NCI-H524 treated with DMSO at 0.1 percent for 48 hours (cell line): ENCODE results near the gene ATP11A.

Source experiments
- DNase-seq: peaks from one replicate; lab custom pipeline; 2025; lab: John Stamatoyannopoulos, UW

The ATP11A gene

DNA sequence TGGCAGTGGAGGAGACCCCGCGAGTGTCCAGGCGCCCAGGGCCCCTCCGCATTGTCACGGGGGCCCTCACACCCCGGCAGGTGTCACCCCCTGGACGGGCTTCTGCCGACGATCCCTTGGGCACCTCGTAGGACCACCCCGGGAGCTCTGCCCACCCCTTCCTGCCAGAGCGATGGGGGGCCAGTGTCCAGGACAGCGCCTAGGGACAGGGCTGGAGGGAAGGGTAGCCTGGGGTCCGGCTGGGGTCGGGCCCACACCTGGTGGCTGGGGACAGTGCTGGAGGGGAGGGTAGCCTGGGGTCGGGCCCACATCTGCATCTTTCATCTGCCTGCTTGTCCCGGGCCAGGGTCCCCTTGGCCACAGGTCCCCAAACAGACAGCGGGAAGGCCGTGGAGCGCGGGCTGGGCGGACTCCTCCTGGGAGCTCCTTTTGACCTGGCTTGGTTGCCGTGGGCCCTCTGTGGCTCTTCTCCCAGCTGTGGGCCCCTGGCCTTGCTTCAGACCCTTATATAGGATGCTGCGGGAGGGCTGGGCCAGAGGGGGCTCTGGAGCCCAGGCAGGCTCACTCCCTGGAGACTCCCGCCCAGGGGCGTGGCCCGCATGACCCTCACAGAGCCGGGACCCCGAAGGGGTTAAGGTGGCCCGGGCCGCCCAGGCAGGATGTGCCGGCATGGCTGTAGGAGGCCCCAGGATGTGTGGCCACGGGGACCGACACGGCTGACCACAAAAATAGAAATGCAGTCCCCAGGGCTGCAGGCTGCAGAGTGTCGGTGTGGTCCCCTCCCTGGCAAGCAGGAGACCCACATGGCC, 205.0 kb downstream of the ATP11A start:
- DNase-seq: no peak

DNA sequence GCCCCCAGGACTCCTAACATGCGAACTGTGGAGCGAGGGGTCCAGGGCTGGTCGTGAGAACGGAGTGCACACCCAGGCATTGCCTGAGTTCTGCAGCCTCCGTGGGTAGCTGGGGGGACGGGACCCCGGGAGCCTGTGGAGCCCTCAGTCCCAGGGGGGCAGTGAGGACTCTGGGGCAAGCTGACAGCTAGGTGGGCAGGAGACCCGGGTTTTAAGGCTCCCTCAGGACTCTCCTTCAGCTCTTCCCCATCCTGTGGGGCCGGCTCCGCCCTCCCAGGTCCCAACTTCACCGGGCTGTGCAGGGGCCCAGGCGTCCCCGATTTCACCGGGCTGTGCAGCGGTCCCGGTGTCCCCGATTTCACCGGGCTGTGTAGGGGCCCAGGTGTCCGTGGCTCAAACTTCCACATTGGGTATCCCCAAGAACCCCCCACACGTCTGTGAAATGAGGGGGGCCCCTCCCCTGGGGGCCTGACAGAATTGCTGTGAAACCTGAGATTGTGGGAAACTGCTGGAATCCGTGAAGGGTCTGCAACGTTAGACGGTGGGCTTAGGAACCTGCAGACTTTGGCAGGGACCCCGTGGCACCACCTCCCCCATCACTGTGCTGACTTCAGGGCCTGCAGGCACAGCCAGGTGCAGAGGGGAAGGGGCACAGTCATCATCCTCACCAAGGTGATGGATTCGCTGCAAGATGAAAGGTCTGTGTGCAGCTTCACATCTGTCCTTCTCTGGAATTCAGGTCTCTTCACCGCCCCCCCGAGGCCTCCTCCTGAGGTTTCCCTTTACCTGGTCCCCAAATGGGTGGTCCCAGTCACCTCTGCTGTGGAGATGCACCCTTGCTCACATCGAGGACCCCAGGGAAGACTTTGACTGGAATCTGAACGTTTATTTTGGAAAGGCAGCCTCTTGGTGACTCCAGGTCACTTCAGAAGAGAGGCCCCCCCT, 206.0 kb downstream of the ATP11A start:
- no peak for DNase-seq

DNA sequence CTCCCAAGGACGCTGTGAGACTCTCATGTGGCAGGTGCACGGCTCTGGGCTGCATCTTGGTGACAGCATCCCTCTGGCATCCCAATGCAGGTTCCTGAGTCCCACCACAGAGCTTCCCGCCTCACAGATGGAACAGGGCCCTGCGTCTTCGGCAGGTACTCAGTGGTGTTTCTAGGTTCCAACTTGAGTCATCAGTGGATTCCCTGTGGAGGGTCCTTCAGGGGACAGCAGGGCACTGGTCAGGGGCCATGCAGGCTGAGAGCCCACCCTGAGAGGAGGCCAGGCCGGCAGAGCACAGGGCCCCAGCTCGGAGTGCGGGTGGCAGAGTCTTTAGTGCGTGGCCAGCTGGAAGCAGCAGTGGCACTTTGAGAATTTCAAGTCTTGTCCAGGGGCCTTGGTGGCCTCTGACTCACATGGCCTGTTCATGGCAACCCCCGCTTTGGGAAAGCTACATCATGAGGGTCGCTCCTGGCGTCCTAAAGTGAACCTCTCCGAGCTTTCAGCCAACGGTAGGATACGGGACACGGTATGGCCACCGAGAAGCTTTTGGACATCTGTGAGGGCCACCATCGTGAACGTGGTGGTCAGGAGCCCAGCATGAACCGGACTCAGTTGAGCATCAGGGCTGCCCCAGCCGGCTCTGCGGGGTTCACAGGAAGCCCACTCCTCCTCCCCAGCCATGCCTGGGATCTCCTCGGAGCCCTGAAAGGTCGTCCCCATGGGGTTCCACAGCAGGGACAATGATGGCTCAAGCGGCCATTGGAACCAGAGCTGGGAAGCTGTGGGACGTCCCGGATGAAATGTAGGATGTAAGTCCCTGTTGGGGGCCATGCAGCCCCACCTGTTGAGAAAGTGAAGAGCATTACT, 207.1 kb downstream of the ATP11A start:
- no peak for DNase-seq

- no peak for DNase-seq
Observed at GRCh38 chr13:112897603-112897955, 207.7 kb downstream of the ATP11A start.

DNA sequence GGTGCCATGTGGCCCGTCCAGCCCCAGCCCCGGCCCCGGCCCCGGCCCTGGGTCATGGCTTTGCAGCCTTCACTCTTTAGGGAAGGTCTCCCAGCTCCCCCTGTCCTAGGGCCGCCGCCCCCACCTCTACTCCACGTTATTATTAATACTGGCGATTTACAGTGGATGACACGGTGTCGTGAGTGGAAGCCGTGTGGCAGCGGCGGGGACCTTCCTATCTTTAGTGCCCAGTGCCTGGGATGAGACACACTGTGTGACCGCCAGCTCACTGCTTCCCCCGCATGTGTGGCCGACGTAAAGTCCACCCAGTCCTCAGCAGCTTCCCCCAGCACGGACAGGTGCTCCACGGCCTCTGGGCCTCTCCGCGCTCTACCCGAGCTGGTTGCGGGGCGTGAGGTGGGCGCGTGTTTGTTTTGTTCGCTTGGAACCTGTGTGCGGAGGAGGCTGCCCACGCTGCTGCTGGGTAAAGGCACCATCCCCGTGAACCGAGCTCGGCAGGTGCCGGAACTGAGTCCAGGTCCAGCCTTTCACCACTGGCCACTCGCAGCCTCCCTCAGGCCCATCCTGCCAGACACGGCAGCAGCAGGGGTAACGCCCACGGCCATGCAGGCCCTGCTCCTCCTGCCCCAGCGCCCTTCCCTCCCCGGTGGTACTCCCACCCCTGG, 208.2 kb downstream of the ATP11A start:
- DNase-seq: no peak

DNA sequence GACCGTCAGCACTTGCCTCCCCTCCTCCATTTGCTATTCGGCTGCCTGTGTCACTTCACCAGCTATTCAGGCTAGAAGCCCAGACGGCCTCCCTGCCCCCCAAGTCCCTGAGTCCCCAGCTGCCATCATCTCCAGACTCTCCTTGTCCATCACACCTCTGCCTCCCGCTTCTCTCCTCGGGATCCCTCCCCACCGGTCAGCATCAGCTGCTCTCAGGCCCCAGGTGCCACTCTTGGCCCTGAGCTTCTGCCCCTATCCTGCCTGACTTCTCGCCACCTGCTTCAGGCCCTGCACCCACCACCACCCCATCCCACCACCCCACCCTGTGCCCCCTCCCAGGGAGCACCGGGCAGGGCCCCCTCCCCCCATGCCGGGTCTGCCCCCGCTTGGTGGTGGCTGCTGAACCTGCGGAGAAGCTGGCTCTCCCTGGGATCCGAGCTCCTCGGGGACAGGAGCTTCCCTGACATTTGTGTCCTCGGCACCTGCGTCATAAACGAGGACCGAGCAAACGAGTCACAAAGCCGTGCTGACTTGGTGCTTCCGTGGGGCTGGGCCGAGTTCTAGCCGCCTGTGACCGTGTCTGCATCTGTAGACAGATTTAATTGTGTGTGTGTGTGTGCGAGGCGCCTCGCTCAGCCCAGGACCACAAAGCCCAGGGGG, 208.9 kb downstream of the ATP11A start:
- no peak for DNase-seq

DNA sequence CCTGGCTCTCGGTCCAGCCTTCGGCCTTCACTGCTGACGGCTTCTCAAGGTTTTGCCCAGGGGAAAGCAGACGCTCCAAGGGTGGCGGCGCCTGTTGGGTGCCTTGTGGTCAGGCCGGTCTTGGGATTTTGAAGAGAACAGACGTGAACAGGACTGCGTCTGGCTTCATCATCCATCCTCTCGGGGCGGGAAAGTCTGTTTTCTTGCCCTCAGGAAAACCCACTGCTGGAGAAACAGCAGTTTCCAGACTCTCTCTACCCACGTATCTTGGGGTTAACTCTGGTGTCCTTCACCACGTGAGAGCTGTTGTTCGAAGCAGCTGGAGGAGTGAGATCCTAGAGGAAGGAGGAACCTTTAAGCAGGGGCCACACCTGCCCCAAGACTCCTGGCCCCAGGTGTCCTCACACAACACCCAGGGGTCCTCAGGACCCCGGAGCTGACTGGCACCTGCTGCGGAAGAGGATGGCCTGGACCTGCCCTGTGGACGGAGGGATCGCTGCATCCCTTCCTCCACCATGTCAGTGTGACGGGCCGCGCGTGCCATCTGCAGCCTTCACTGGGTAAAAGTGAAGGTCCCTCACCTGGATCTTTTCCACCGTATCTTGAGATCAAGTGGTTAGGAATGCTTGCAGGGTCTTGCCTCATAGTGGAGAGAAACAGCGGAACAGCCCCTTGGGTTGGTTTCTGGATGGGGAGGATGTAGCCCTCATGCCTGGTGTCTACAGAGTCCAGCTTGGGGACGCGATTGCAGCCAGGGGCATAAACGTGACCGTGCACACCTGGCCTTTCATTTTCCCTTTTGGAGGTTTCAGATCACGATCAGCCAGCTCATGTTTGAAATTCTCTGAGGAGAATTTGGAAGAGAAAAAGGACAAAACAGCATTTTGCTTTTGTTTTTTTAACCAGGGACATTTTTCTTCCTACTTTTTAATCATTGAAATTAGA, 209.7 kb downstream of the ATP11A start:
- no peak for DNase-seq

GRCh38 chr13:112900226-112900600, 210.4 kb downstream of the ATP11A start:
- DNase-seq: no peak

DNA sequence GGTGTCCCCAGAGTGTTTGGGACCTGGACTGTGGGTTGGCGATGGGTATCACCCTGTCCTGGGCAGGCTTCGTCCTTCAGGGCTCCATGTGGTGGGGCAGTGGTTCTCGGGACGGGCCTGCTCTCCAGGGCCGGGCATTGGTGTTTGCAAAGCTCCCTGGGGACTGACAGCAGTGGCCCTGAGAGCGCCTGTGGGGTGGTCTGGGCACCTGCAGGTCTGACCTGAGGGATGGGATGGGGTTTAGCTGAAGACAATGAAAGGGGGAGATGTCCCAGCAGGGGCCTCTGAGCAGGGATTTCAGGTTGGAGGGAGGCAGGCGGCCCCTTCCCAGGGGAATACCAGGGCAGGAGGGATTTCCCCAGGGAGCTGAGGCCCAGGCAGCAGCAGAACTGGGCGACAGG, 210.9 kb downstream of the ATP11A start:
- no peak for DNase-seq

GRCh38 chr13:112902101-112902651, 212.3 kb downstream of the ATP11A start:
- DNase-seq: no peak

DNA sequence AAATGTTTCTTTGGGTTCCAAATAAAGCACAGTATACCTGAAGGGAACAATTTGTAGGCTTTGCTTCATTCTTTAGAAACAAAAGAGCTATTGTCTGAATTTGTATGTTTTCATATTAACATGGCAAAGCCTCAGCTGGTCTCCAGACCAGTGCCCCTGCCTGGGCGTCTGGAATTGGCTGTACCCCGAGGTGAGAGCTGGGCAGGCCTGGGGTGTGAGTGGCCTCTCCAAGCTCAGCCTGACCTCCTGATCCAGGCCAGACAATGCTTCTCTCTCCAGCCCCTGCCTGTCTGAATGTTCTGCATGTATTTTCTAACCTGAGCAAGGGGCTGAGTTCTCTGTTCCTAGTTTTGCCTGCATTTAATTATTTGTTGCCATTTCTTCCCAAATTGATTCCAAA, 212.8 kb downstream of the ATP11A start:
- no peak for DNase-seq

DNA sequence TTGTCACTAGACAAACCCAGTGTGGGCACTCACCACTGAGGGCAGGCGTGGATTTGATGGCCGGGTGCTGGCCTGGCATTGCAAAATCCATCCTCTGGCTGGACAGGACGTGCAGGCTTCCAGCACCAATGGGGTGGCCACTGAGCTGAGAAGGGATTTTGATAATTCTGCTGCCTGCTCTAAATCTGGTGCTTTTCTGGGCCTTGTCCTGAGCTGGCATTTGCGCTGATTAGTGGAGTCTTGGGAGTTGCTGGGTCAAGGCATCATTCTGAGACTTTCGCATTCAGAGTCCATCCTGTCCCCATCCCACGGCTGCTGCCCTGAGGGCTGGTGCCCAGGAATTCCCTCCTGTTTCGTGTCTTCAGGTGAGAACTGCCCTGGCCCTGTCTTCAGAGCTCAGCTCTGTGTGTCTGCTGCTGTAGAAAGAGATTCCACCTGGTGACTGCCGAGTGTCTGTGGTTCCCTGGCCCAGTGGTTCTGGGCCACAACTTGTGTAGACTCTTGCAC, 213.3 kb downstream of the ATP11A start:
- DNase-seq: no peak

- no peak for DNase-seq
Observed at GRCh38 chr13:112903606-112904195, 213.9 kb downstream of the ATP11A start.

DNA sequence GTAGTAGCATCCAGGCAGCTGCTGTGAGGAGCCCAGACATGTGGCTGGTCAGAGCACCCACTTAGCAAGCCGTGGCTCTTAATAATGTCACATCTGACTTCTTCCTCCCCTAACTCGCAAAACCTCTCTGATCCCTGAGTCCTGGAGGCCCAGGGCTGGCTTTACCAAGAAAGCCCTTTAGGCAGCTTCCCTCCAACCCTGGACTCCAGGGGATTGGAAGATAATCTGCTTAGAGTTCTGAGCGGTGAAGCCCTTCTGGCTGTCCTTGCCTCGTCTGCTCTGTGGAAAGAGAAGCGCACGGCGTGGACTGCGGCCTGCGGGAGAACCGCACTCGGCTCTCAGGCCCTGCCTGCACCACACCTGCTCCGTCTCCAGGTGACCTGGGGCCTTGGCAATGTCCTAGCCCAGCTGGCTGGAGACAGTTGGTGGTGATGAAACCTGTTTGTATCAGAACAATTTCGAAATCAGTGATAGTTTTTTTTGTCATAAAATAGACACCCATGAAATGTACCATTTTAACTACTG, 214.7 kb downstream of the ATP11A start:
- no peak for DNase-seq

DNA sequence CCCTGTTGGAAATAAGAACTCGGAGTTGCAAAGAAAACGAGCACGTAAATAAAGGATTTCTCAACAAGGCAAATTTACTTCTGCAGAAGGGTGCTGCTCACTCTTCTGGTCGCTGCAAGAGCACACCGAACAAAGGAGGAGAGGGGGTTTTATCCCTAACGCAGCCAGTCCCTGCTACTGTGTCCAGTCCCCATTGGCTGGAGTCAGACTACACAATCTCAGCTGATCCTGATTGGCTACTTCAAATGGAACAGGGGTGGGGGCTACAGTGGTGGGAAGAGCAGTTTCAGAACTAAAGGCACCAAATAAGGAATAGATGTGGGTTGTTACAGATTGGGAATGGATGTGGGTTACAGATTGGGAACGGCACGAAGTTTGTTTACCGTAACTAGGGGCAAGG, 215.2 kb downstream of the ATP11A start:
- DNase-seq: no peak

DNA sequence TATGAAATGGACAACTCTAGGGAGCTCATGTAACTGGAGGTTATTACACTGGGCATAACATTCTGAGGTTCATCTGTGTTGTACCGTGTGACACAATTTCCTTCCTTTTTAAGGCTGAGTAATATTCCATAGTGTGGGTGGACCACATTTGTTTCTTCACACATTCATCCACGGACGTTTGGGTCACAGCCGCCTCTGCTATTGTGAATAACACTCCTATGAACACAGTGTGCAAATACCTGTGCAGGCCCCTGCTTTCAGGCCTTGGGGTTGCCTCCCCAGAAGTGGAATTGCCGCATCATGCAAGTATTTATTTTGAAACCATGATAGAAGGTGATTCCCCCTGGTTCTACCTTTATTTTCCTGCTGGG, 215.8 kb downstream of the ATP11A start:
- DNase-seq: no peak

GRCh38 chr13:112905990-112906641, 216.3 kb downstream of the ATP11A start:
- DNase-seq: no peak

- no peak for DNase-seq
Observed at GRCh38 chr13:112907286-112907685, 217.4 kb downstream of the ATP11A start.
